Measurements from ENCODE around the gene PTPRR.

- TF ChIP-seq CTCF (IDR thresholded peaks at IDR 0.05; ENCODE audit: low read depth, low read length, poor library complexity, severe bottlenecking) (peak; percentile 53), EZH2phosphoT487 (IDR thresholded peaks at IDR 0.05; ENCODE audit: borderline replicate concordance, low read length) (no peak)
These were observed 227.8 kb downstream of the PTPRR start for GRCh38 chr12:70692681-70693288.

Measured in DOHH2 (cell line).